H9 (cell line): ENCODE results near the gene PARD6G. TPM values are rescaled to one million over a fixed set of nuclear protein-coding genes. Genes with fewer than 3 reads are reported as not detected.

ENCODE experiments used
- DNase-seq: peaks from one replicate; pipeline ENCODE4 v3.0.0-alpha.2; 2017
- H2AFZ ChIP-seq: one replicate; pipeline ENCODE4 v1.6.1; 2013; ENCODE audit warnings: mild to moderate bottlenecking, low read length, control low read depth, moderate library complexity
- H2AK5ac ChIP-seq: 2 replicates; pipeline ENCODE4 v1.6.1; 2013; ENCODE audit warnings: low read length, control low read depth, mixed read lengths; ENCODE audit not compliant: insufficient read length
- H2BK120ac ChIP-seq: one replicate; pipeline ENCODE4 v1.6.1; 2013; ENCODE audit warnings: low read depth, mild to moderate bottlenecking, low read length, control low read depth, inconsistent platforms; ENCODE audit not compliant: poor library complexity, severe bottlenecking
- H2BK12ac ChIP-seq: 2 replicates; pipeline ENCODE4 v1.6.1; 2013; ENCODE audit warnings: low read length, control low read depth, mixed read lengths, low read depth; ENCODE audit not compliant: insufficient read length
- H2BK15ac ChIP-seq: 2 replicates; pipeline ENCODE4 v1.6.1; 2013; ENCODE audit warnings: low read depth, low read length, control low read depth
- H2BK20ac ChIP-seq: one replicate; pipeline ENCODE4 v1.6.1; 2013; ENCODE audit warnings: low read depth, mild to moderate bottlenecking, low read length, control low read depth, inconsistent platforms; ENCODE audit not compliant: poor library complexity, severe bottlenecking
- H2BK5ac ChIP-seq: 2 replicates; pipeline ENCODE4 v1.6.1; 2013; ENCODE audit warnings: low read length, control low read depth, mixed read lengths; ENCODE audit not compliant: insufficient read length
- H3K14ac ChIP-seq: 2 replicates; pipeline ENCODE4 v1.6.1; 2013; ENCODE audit warnings: low read length, control low read depth; ENCODE audit not compliant: insufficient read depth
- H3K18ac ChIP-seq: 2 replicates; pipeline ENCODE4 v1.6.1; 2013; ENCODE audit warnings: low read depth, mild to moderate bottlenecking, mixed read lengths, low read length, control low read depth; ENCODE audit not compliant: insufficient read length
- H3K23ac ChIP-seq: 2 replicates; pipeline ENCODE4 v1.6.1; 2013; ENCODE audit warnings: low read length, control low read depth, mixed read lengths, low read depth; ENCODE audit not compliant: insufficient read length
- H3K23me2 ChIP-seq: 2 replicates; pipeline ENCODE4 v1.6.1; 2013; ENCODE audit warnings: low read depth, mild to moderate bottlenecking, mixed read lengths, low read length, control low read depth; ENCODE audit not compliant: insufficient read length, poor library complexity, severe bottlenecking
- H3K27ac ChIP-seq: 2 replicates; pipeline ENCODE4 v1.5.1; 2013; ENCODE audit warnings: low read length, control low read depth, mixed read lengths, low read depth; ENCODE audit not compliant: insufficient read length
- H3K27me3 ChIP-seq: 2 replicates; pipeline ENCODE4 v1.6.1; 2013; ENCODE audit warnings: low read length, control low read depth, inconsistent platforms; ENCODE audit not compliant: insufficient read depth
- H3K4ac ChIP-seq: 2 replicates; pipeline ENCODE4 v1.6.1; 2013; ENCODE audit warnings: low read depth, mild to moderate bottlenecking, control low read depth, inconsistent platforms, low read length, moderate library complexity
- H3K4me1 ChIP-seq: 2 replicates; pipeline ENCODE4 v1.6.1; 2013; ENCODE audit warnings: low read length, control low read depth, inconsistent platforms; ENCODE audit not compliant: insufficient read depth
- H3K4me2 ChIP-seq: 2 replicates; pipeline ENCODE4 v1.6.1; 2013; ENCODE audit warnings: low read length, control low read depth, mixed read lengths; ENCODE audit not compliant: insufficient read length, insufficient read depth
- H3K56ac ChIP-seq: 2 replicates; pipeline ENCODE4 v1.6.1; 2013; ENCODE audit warnings: low read depth, mild to moderate bottlenecking, mixed read lengths, low read length, control low read depth; ENCODE audit not compliant: insufficient read length
- H3K79me1 ChIP-seq: 2 replicates; pipeline ENCODE4 v1.6.1; 2013; ENCODE audit warnings: low read depth, mild to moderate bottlenecking, moderate library complexity, low read length, control low read depth, inconsistent platforms; ENCODE audit not compliant: insufficient read depth, poor library complexity, severe bottlenecking
- H3K79me2 ChIP-seq: 2 replicates; pipeline ENCODE4 v1.6.1; 2013; ENCODE audit warnings: low read length, control low read depth, inconsistent platforms; ENCODE audit not compliant: insufficient read depth
- H3K9ac ChIP-seq: 2 replicates; pipeline ENCODE4 v1.6.1; 2013; ENCODE audit warnings: low read length, control low read depth, mixed read lengths; ENCODE audit not compliant: insufficient read length; ENCODE audit errors: extremely low read depth
- H3K9me3 ChIP-seq: one replicate; pipeline ENCODE4 v1.6.1; 2013; ENCODE audit warnings: low read depth, low read length, inconsistent platforms; ENCODE audit not compliant: control insufficient read depth
- H3T11ph ChIP-seq: one replicate; pipeline ENCODE4 v1.6.1; 2013; ENCODE audit warnings: mild to moderate bottlenecking, low read length, control low read depth, inconsistent platforms
- H4K20me1 ChIP-seq: one replicate; pipeline ENCODE4 v1.6.1; 2013; ENCODE audit not compliant: control insufficient read depth, insufficient read length, insufficient read depth
- H4K5ac ChIP-seq: 2 replicates; pipeline ENCODE4 v1.6.1; 2013; ENCODE audit warnings: low read depth, mild to moderate bottlenecking, mixed read lengths, low read length, control low read depth; ENCODE audit not compliant: insufficient read length
- H4K8ac ChIP-seq: replicated peaks from 2 replicates; pipeline ENCODE4 v1.6.1; 2013; ENCODE audit warnings: low read length, control low read depth, mixed read lengths, low read depth; ENCODE audit not compliant: insufficient read length
- H4K91ac ChIP-seq: 2 replicates; pipeline ENCODE4 v1.6.1; 2013; ENCODE audit warnings: low read depth, mild to moderate bottlenecking, moderate library complexity, mixed read lengths, low read length, control low read depth; ENCODE audit not compliant: insufficient read length
- H3K27ac Mint-ChIP-seq, 3 experiments: 2 replicates in 2 of 3; 3 replicates in 1 of 3; pipeline ENCODE4 v1.8.0; 2020 to 2021; ENCODE audit warnings: mixed read lengths in 3 of 3, mild to moderate bottlenecking in 1 of 3, moderate library complexity in 1 of 3
- H3K27me3 Mint-ChIP-seq: 2 replicates; pipeline ENCODE4 v1.8.0; 2021; ENCODE audit warnings: low read depth, mild to moderate bottlenecking, moderate library complexity, mixed read lengths
- H3K36me3 Mint-ChIP-seq, 3 experiments: 2 replicates in 2 of 3; 3 replicates in 1 of 3; pipeline ENCODE4 v1.8.0; 2020 to 2021; ENCODE audit warnings: low read depth in 3 of 3, mixed read lengths in 3 of 3; ENCODE audit not compliant: insufficient read depth in 1 of 3
- H3K4me1 Mint-ChIP-seq, 2 experiments: 2 replicates each; pipeline ENCODE4 v1.8.0; 2020; ENCODE audit warnings: mixed read lengths in 2 of 2
- H3K4me3 Mint-ChIP-seq, 2 experiments: 2 replicates in 1 of 2; 3 replicates in 1 of 2; pipeline ENCODE4 v1.8.0; 2020 to 2021; ENCODE audit warnings: mild to moderate bottlenecking in 2 of 2, mixed read lengths in 2 of 2, moderate library complexity in 1 of 2
- H3K9me3 Mint-ChIP-seq, 2 experiments: 2 replicates in 1 of 2; 3 replicates in 1 of 2; pipeline ENCODE4 v1.8.0; 2020; ENCODE audit warnings: mild to moderate bottlenecking in 2 of 2, mixed read lengths in 2 of 2, moderate library complexity in 1 of 2
- WGBS: extraction: QIAGEN DNeasy Blood & Tissue Kit; methylation state at CpG from one replicate; pipeline ENCODE4 v1.1.7; 2013; ENCODE audit warnings: missing lambda C conversion rate, low lambda C conversion rate, mixed read lengths; ENCODE audit not compliant: insufficient read length; ENCODE audit errors: extremely low coverage; 5-methylcytosine and 5-hydroxymethylcytosine counted together
- total RNA-seq: library from RNA; stranded (reverse); gene quantifications from 2 replicates; pipeline ENCODE4 v1.2.1, GENCODE V29; 2021
- TF ChIP-seq, protein P1 (sequence below): fragments of 200-600 bp; sonication (generic); conservative IDR thresholded peaks from 3 replicates; pipeline ENCODE4 v1.8.0; 2021; ENCODE audit warnings: antibody characterized with exemption, mild to moderate bottlenecking

The PARD6G gene
- total RNA-seq, 1 experiment from 2014 or later = 11.2 TPM

DNA sequence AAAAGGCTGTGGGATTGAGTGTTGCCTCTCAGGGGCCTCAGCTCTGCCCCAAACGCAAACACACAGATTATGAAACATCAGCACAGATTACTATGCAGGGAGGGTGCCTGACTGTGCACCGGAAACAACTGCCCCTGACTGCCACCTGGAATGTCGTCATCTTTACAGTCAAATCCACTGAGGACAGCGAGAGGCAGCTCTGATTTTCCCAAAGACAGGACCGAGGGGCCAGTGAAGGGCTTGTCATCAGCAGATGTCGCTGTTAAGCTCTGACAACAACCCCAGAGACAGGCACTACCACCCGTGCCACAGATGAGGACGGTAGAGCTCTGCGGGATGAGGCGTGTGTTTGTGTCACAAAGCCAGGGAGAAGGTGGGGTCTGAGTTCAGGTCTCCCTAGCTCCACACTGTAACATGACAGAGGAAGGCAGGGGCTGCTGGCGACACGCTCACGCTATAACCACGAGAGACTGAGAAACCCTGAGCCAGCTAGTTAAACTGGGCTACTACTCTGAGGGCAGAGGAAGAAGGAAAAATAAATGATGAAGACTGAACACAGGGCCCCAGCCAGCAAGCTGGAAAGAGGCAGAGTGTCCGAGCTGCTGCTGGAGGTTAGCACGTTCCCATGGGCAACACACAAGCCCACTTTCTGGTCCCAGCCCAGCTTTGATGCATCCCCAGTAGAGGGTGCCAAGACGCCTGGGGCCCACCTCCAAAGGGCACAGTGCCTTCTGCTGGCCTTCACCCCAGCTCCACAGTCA, 47.0 kb downstream of the PARD6G start:
- H3K4me1 ChIP-seq = peaks cover 9% of the 10 kb centered on the region
- peak overlapping the region in 2 of 3 experiments; percentile 51 to 52; a peak in 5 of 7 replicates for H3K27ac Mint-ChIP-seq
- no peak overlapping the region for H2BK5ac ChIP-seq
- H2BK12ac ChIP-seq = no peak overlapping the region
- no peak overlapping the region for H2BK20ac ChIP-seq
- no peaks in the 10 kb centered on the region; the same call in 1 of the 2 replicates for H3K27me3 Mint-ChIP-seq
- H3K79me2 ChIP-seq = no peaks in the 10 kb centered on the region
- no peaks in the 10 kb centered on the region for H4K20me1 ChIP-seq
- no peak overlapping the region for H4K8ac ChIP-seq
- TF ChIP-seq, protein P1, sequence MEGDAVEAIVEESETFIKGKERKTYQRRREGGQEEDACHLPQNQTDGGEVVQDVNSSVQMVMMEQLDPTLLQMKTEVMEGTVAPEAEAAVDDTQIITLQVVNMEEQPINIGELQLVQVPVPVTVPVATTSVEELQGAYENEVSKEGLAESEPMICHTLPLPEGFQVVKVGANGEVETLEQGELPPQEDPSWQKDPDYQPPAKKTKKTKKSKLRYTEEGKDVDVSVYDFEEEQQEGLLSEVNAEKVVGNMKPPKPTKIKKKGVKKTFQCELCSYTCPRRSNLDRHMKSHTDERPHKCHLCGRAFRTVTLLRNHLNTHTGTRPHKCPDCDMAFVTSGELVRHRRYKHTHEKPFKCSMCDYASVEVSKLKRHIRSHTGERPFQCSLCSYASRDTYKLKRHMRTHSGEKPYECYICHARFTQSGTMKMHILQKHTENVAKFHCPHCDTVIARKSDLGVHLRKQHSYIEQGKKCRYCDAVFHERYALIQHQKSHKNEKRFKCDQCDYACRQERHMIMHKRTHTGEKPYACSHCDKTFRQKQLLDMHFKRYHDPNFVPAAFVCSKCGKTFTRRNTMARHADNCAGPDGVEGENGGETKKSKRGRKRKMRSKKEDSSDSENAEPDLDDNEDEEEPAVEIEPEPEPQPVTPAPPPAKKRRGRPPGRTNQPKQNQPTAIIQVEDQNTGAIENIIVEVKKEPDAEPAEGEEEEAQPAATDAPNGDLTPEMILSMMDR = peak; percentile 49
- no peak overlapping the region for H4K5ac ChIP-seq
- H3K4ac ChIP-seq = no peak overlapping the region
- no peak overlapping the region for H3K23ac ChIP-seq
- no peak overlapping the region for H2AK5ac ChIP-seq
- no peak overlapping the region for H4K91ac ChIP-seq
- H3K23me2 ChIP-seq = no peaks in the 10 kb centered on the region
- no peaks in the 10 kb centered on the region for H3K9me3 ChIP-seq
- H2BK15ac ChIP-seq = no peak overlapping the region
- no peaks in the 10 kb centered on the region; a peak in 1 of 5 replicates for H3K9me3 Mint-ChIP-seq
- H2AFZ ChIP-seq = no peak overlapping the region
- no peak overlapping the region for H3K9ac ChIP-seq
- H3K14ac ChIP-seq = no peak overlapping the region
- H3K27me3 ChIP-seq = no peaks in the 10 kb centered on the region
- no peak overlapping the region for H3T11ph ChIP-seq
- no peak overlapping the region for H3K4me2 ChIP-seq
- H3K36me3 Mint-ChIP-seq = no peaks in the 10 kb centered on the region
- WGBS = no CpG with 5 or more reads among the region's 17 CpGs
- no peak overlapping the region for H3K27ac ChIP-seq
- peaks cover 47 to 56% of the 10 kb centered on the region in 2 experiments for H3K4me1 Mint-ChIP-seq
- DNase-seq = peak; percentile 54
- no peak overlapping the region for H2BK120ac ChIP-seq
- no peak overlapping the region for H3K4me3 Mint-ChIP-seq
- no peak overlapping the region for H3K56ac ChIP-seq
- H3K79me1 ChIP-seq = no peaks in the 10 kb centered on the region
- no peak overlapping the region for H3K18ac ChIP-seq
